Neutrophil (primary cell): Measurements from ENCODE around the gene GGT7.

Experiments used
- H3K27ac ChIP-seq: fragments of 200-600 bp; sonication (generic); 2 replicates; pipeline ENCODE4 v1.5.1; 2016; ENCODE audit warnings: mild to moderate bottlenecking, moderate library complexity
- H3K27me3 ChIP-seq: fragments of 200-600 bp; sonication (generic); 2 replicates; pipeline ENCODE4 v1.6.0; 2016; ENCODE audit warnings: mild to moderate bottlenecking
- H3K36me3 ChIP-seq: fragments of 200-600 bp; sonication (generic); 2 replicates; pipeline ENCODE4 v1.5.1; 2017
- H3K4me1 ChIP-seq, 2 experiments: fragments of 200-600 bp in 1 of 2; sonication (generic) in 1 of 2; 1 replicate in 1 of 2; 2 replicates in 1 of 2; pipeline versions ENCODE4 v1.5.1 to v1.6.1; 2013 to 2016; ENCODE audit warnings: low read depth in 1 of 2, low read length in 1 of 2, mild to moderate bottlenecking in 1 of 2, moderate library complexity in 1 of 2; ENCODE audit not compliant: control insufficient read depth in 1 of 2, insufficient read depth in 1 of 2
- H3K4me3 ChIP-seq, 2 experiments: fragments of 200-600 bp in 1 of 2; sonication (generic) in 1 of 2; 1 replicate in 1 of 2; 2 replicates in 1 of 2; pipeline ENCODE4 v1.5.1; 2013 to 2016; ENCODE audit warnings: low read depth in 1 of 2, low read length in 1 of 2, mild to moderate bottlenecking in 1 of 2, moderate library complexity in 1 of 2
- H3K9me3 ChIP-seq: fragments of 200-600 bp; sonication (generic); 2 replicates; pipeline ENCODE4 v1.5.1; 2016
- TF ChIP-seq, protein P1 (sequence below): fragments of 200-600 bp; sonication (generic); IDR thresholded peaks from 2 replicates; pipeline ENCODE4 v1.5.1; 2016; ENCODE audit warnings: antibody characterized with exemption

GGT7 gene

GRCh38 chr20:34874094-34874654 lies 1.5 kb upstream of the GGT7 start:
- peak overlapping the region; percentile 93 for H3K27ac ChIP-seq
- peaks cover 43 to 49% of the 10 kb centered on the region in 2 experiments for H3K4me1 ChIP-seq
- H3K4me3 ChIP-seq, result no peak overlapping the region
- H3K36me3 ChIP-seq, result no peaks in the 10 kb centered on the region
- no peaks in the 10 kb centered on the region for H3K9me3 ChIP-seq
- TF ChIP-seq, protein P1, sequence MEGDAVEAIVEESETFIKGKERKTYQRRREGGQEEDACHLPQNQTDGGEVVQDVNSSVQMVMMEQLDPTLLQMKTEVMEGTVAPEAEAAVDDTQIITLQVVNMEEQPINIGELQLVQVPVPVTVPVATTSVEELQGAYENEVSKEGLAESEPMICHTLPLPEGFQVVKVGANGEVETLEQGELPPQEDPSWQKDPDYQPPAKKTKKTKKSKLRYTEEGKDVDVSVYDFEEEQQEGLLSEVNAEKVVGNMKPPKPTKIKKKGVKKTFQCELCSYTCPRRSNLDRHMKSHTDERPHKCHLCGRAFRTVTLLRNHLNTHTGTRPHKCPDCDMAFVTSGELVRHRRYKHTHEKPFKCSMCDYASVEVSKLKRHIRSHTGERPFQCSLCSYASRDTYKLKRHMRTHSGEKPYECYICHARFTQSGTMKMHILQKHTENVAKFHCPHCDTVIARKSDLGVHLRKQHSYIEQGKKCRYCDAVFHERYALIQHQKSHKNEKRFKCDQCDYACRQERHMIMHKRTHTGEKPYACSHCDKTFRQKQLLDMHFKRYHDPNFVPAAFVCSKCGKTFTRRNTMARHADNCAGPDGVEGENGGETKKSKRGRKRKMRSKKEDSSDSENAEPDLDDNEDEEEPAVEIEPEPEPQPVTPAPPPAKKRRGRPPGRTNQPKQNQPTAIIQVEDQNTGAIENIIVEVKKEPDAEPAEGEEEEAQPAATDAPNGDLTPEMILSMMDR, result peak; percentile 73
- peaks cover 26% of the 10 kb centered on the region for H3K27me3 ChIP-seq

GRCh38 chr20:34873583-34874093 lies 982 bp upstream of the GGT7 start:
- Histone ChIP-seq H3K27me3 (peaks cover 26% of the 10 kb centered on the region), H3K4me1 (peaks cover 43 to 49% of the 10 kb centered on the region in 2 experiments), H3K4me3 (peak overlapping the region in 1 of 2 experiments; percentile 79), H3K9me3 (no peaks in the 10 kb centered on the region), H3K27ac (peak overlapping the region; percentile 93), H3K36me3 (no peaks in the 10 kb centered on the region)
- TF ChIP-seq, protein P1, result no peak

- H3K36me3 ChIP-seq, result no peaks in the 10 kb centered on the region
- H3K27me3 ChIP-seq, result peaks cover 26% of the 10 kb centered on the region
- H3K4me1 ChIP-seq, result peaks cover 41 to 45% of the 10 kb centered on the region in 2 experiments
- no peak overlapping the region for H3K27ac ChIP-seq
- peak overlapping the region; percentile 63 to 79 for H3K4me3 ChIP-seq
- TF ChIP-seq, protein P1, result no peak
- H3K9me3 ChIP-seq, result no peaks in the 10 kb centered on the region
These were observed 562 bp downstream of the GGT7 start for GRCh38 chr20:34871966-34872621.

DNA sequence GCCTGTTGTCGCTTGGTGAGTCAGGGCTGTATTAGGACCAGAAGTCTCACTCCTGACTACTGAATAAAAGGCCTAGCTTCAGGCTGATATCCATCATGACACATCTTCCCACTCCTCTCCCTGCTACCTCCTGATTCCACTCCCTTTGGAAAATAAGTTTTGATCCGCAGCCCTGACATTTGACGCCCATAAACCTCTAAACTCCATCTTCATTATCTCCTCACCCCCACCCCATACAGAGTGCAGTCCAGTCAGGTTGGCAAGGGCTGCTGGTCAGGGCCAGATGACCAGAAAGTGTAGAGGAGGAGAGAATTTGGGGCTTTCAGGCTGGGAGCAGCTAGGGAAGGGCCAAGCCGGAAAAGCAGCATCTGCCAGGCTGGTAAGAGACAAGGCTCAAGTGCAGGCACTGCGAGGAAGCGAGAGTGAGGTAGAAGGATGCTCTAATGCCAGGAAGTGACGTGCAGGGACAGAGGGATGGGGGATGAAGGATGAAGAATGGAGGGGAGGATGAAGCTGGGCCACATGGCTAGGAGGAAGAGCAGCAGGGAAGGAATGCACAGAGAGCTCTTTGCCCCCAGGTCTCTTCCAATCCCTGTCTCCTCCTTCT lies 1.2 kb downstream of the GGT7 start:
- peaks cover 35 to 39% of the 10 kb centered on the region in 2 experiments for H3K4me1 ChIP-seq
- TF ChIP-seq, protein P1, result no peak
- no peak overlapping the region for H3K4me3 ChIP-seq
- H3K36me3 ChIP-seq, result no peaks in the 10 kb centered on the region
- H3K27me3 ChIP-seq, result peaks cover 26% of the 10 kb centered on the region
- no peak overlapping the region for H3K27ac ChIP-seq
- H3K9me3 ChIP-seq, result no peaks in the 10 kb centered on the region

DNA sequence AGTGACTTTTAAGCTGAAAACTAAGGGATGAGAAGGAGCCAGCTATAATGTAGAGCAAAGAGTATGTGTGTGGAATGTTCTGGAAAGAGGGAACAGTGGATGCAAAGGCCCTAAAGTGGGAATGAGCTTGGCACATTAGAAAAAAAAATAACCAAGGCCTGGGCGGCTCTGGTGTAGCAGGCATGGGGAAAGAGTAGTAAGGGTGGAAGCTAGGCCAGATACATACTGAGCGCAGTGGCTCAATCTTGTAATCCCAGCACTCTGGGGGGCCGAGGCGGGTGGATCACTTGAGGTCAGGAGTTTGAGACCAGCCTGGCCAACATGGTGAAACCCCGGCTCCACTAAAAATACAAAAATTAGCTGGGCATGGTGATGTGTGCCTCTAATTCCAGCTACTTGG lies 8.4 kb downstream of the GGT7 start:
- no peaks in the 10 kb centered on the region for H3K27me3 ChIP-seq
- no peak overlapping the region for H3K4me3 ChIP-seq
- H3K4me1 ChIP-seq, result no peaks in the 10 kb centered on the region
- TF ChIP-seq, protein P1, result no peak
- H3K27ac ChIP-seq, result no peak overlapping the region
- H3K9me3 ChIP-seq, result no peaks in the 10 kb centered on the region
- no peaks in the 10 kb centered on the region for H3K36me3 ChIP-seq
